H9 (cell line): ENCODE results near the gene LYSMD4. TPM values are rescaled to one million over a fixed set of nuclear protein-coding genes. Genes with fewer than 3 reads are reported as not detected.

Experiments
- DNase-seq: peaks from one replicate; pipeline ENCODE4 v3.0.0-alpha.2; 2017
- H2AFZ ChIP-seq: one replicate; pipeline ENCODE4 v1.6.1; 2013; ENCODE audit warnings: mild to moderate bottlenecking, low read length, control low read depth, moderate library complexity
- H2AK5ac ChIP-seq: 2 replicates; pipeline ENCODE4 v1.6.1; 2013; ENCODE audit warnings: low read length, control low read depth, mixed read lengths; ENCODE audit not compliant: insufficient read length
- H2BK120ac ChIP-seq: one replicate; pipeline ENCODE4 v1.6.1; 2013; ENCODE audit warnings: low read depth, mild to moderate bottlenecking, low read length, control low read depth, inconsistent platforms; ENCODE audit not compliant: poor library complexity, severe bottlenecking
- H2BK12ac ChIP-seq: 2 replicates; pipeline ENCODE4 v1.6.1; 2013; ENCODE audit warnings: low read length, control low read depth, mixed read lengths, low read depth; ENCODE audit not compliant: insufficient read length
- H2BK15ac ChIP-seq: 2 replicates; pipeline ENCODE4 v1.6.1; 2013; ENCODE audit warnings: low read depth, low read length, control low read depth
- H2BK20ac ChIP-seq: one replicate; pipeline ENCODE4 v1.6.1; 2013; ENCODE audit warnings: low read depth, mild to moderate bottlenecking, low read length, control low read depth, inconsistent platforms; ENCODE audit not compliant: poor library complexity, severe bottlenecking
- H2BK5ac ChIP-seq: 2 replicates; pipeline ENCODE4 v1.6.1; 2013; ENCODE audit warnings: low read length, control low read depth, mixed read lengths; ENCODE audit not compliant: insufficient read length
- H3K14ac ChIP-seq: 2 replicates; pipeline ENCODE4 v1.6.1; 2013; ENCODE audit warnings: low read length, control low read depth; ENCODE audit not compliant: insufficient read depth
- H3K18ac ChIP-seq: 2 replicates; pipeline ENCODE4 v1.6.1; 2013; ENCODE audit warnings: low read depth, mild to moderate bottlenecking, mixed read lengths, low read length, control low read depth; ENCODE audit not compliant: insufficient read length
- H3K23ac ChIP-seq: 2 replicates; pipeline ENCODE4 v1.6.1; 2013; ENCODE audit warnings: low read length, control low read depth, mixed read lengths, low read depth; ENCODE audit not compliant: insufficient read length
- H3K23me2 ChIP-seq: 2 replicates; pipeline ENCODE4 v1.6.1; 2013; ENCODE audit warnings: low read depth, mild to moderate bottlenecking, mixed read lengths, low read length, control low read depth; ENCODE audit not compliant: insufficient read length, poor library complexity, severe bottlenecking
- H3K27ac ChIP-seq: 2 replicates; pipeline ENCODE4 v1.5.1; 2013; ENCODE audit warnings: low read length, control low read depth, mixed read lengths, low read depth; ENCODE audit not compliant: insufficient read length
- H3K27me3 ChIP-seq: 2 replicates; pipeline ENCODE4 v1.6.1; 2013; ENCODE audit warnings: low read length, control low read depth, inconsistent platforms; ENCODE audit not compliant: insufficient read depth
- H3K4ac ChIP-seq: 2 replicates; pipeline ENCODE4 v1.6.1; 2013; ENCODE audit warnings: low read depth, mild to moderate bottlenecking, control low read depth, inconsistent platforms, low read length, moderate library complexity
- H3K4me1 ChIP-seq: 2 replicates; pipeline ENCODE4 v1.6.1; 2013; ENCODE audit warnings: low read length, control low read depth, inconsistent platforms; ENCODE audit not compliant: insufficient read depth
- H3K4me2 ChIP-seq: 2 replicates; pipeline ENCODE4 v1.6.1; 2013; ENCODE audit warnings: low read length, control low read depth, mixed read lengths; ENCODE audit not compliant: insufficient read length, insufficient read depth
- H3K56ac ChIP-seq: 2 replicates; pipeline ENCODE4 v1.6.1; 2013; ENCODE audit warnings: low read depth, mild to moderate bottlenecking, mixed read lengths, low read length, control low read depth; ENCODE audit not compliant: insufficient read length
- H3K79me1 ChIP-seq: 2 replicates; pipeline ENCODE4 v1.6.1; 2013; ENCODE audit warnings: low read depth, mild to moderate bottlenecking, moderate library complexity, low read length, control low read depth, inconsistent platforms; ENCODE audit not compliant: insufficient read depth, poor library complexity, severe bottlenecking
- H3K79me2 ChIP-seq: 2 replicates; pipeline ENCODE4 v1.6.1; 2013; ENCODE audit warnings: low read length, control low read depth, inconsistent platforms; ENCODE audit not compliant: insufficient read depth
- H3K9ac ChIP-seq: 2 replicates; pipeline ENCODE4 v1.6.1; 2013; ENCODE audit warnings: low read length, control low read depth, mixed read lengths; ENCODE audit not compliant: insufficient read length; ENCODE audit errors: extremely low read depth
- H3K9me3 ChIP-seq: one replicate; pipeline ENCODE4 v1.6.1; 2013; ENCODE audit warnings: low read depth, low read length, inconsistent platforms; ENCODE audit not compliant: control insufficient read depth
- H3T11ph ChIP-seq: one replicate; pipeline ENCODE4 v1.6.1; 2013; ENCODE audit warnings: mild to moderate bottlenecking, low read length, control low read depth, inconsistent platforms
- H4K20me1 ChIP-seq: one replicate; pipeline ENCODE4 v1.6.1; 2013; ENCODE audit not compliant: control insufficient read depth, insufficient read length, insufficient read depth
- H4K5ac ChIP-seq: 2 replicates; pipeline ENCODE4 v1.6.1; 2013; ENCODE audit warnings: low read depth, mild to moderate bottlenecking, mixed read lengths, low read length, control low read depth; ENCODE audit not compliant: insufficient read length
- H4K8ac ChIP-seq: replicated peaks from 2 replicates; pipeline ENCODE4 v1.6.1; 2013; ENCODE audit warnings: low read length, control low read depth, mixed read lengths, low read depth; ENCODE audit not compliant: insufficient read length
- H4K91ac ChIP-seq: 2 replicates; pipeline ENCODE4 v1.6.1; 2013; ENCODE audit warnings: low read depth, mild to moderate bottlenecking, moderate library complexity, mixed read lengths, low read length, control low read depth; ENCODE audit not compliant: insufficient read length
- H3K27ac Mint-ChIP-seq, 3 experiments: 2 replicates in 2 of 3; 3 replicates in 1 of 3; pipeline ENCODE4 v1.8.0; 2020 to 2021; ENCODE audit warnings: mixed read lengths in 3 of 3, mild to moderate bottlenecking in 1 of 3, moderate library complexity in 1 of 3
- H3K27me3 Mint-ChIP-seq: 2 replicates; pipeline ENCODE4 v1.8.0; 2021; ENCODE audit warnings: low read depth, mild to moderate bottlenecking, moderate library complexity, mixed read lengths
- H3K36me3 Mint-ChIP-seq, 3 experiments: 2 replicates in 2 of 3; 3 replicates in 1 of 3; pipeline ENCODE4 v1.8.0; 2020 to 2021; ENCODE audit warnings: low read depth in 3 of 3, mixed read lengths in 3 of 3; ENCODE audit not compliant: insufficient read depth in 1 of 3
- H3K4me1 Mint-ChIP-seq, 2 experiments: 2 replicates each; pipeline ENCODE4 v1.8.0; 2020; ENCODE audit warnings: mixed read lengths in 2 of 2
- H3K4me3 Mint-ChIP-seq, 2 experiments: 2 replicates in 1 of 2; 3 replicates in 1 of 2; pipeline ENCODE4 v1.8.0; 2020 to 2021; ENCODE audit warnings: mild to moderate bottlenecking in 2 of 2, mixed read lengths in 2 of 2, moderate library complexity in 1 of 2
- H3K9me3 Mint-ChIP-seq, 2 experiments: 2 replicates in 1 of 2; 3 replicates in 1 of 2; pipeline ENCODE4 v1.8.0; 2020; ENCODE audit warnings: mild to moderate bottlenecking in 2 of 2, mixed read lengths in 2 of 2, moderate library complexity in 1 of 2
- CTCF ChIP-seq: fragments of 200-600 bp; sonication (generic); conservative IDR thresholded peaks from 3 replicates; pipeline ENCODE4 v1.8.0; 2021; ENCODE audit warnings: antibody characterized with exemption, mild to moderate bottlenecking
- WGBS: extraction: QIAGEN DNeasy Blood & Tissue Kit; methylation state at CpG from one replicate; pipeline ENCODE4 v1.1.7; 2013; ENCODE audit warnings: missing lambda C conversion rate, low lambda C conversion rate, mixed read lengths; ENCODE audit not compliant: insufficient read length; ENCODE audit errors: extremely low coverage; 5-methylcytosine and 5-hydroxymethylcytosine counted together
- total RNA-seq: library from RNA; stranded (reverse); gene quantifications from 2 replicates; pipeline ENCODE4 v1.2.1, GENCODE V29; 2021

Gene LYSMD4
- total RNA-seq, 1 experiment from 2014 or later = 10.0 TPM

GRCh38 chr15:99777144-99777543 lies 43.9 kb upstream of the LYSMD4 start:
- Histone ChIP-seq H3K4me2 (no peak overlapping the region), H2AK5ac (no peak overlapping the region), H2BK20ac (no peak overlapping the region), H3K79me1 (no peaks in the 10 kb centered on the region), H3T11ph (no peak overlapping the region), H3K9ac (no peak overlapping the region), H2BK12ac (no peak overlapping the region), H2AFZ (no peak overlapping the region), H3K4ac (no peak overlapping the region), H3K18ac (no peak overlapping the region), H4K5ac (no peak overlapping the region), H3K23ac (no peak overlapping the region), H3K27ac (no peak overlapping the region), H3K4me1 (no peaks in the 10 kb centered on the region), H3K79me2 (no peaks in the 10 kb centered on the region), H3K9me3 (no peaks in the 10 kb centered on the region), H3K56ac (no peak overlapping the region), H4K20me1 (no peaks in the 10 kb centered on the region), H2BK5ac (no peak overlapping the region), H2BK120ac (no peak overlapping the region), H3K14ac (no peak overlapping the region), H4K8ac (no peak overlapping the region), H3K23me2 (no peaks in the 10 kb centered on the region), H4K91ac (no peak overlapping the region), H2BK15ac (no peak overlapping the region), H3K27me3 (no peaks in the 10 kb centered on the region)
- no peak for DNase-seq
- Mint-ChIP-seq H3K27me3 (no peaks in the 10 kb centered on the region; the same call in 1 of the 2 replicates), H3K4me3 (no peak overlapping the region), H3K4me1 (no peaks in the 10 kb centered on the region), H3K9me3 (peaks cover 0 to 2% of the 10 kb centered on the region in 2 experiments; a peak in 1 of 5 replicates), H3K27ac (no peak overlapping the region), H3K36me3 (no peaks in the 10 kb centered on the region)
- no peak for TF ChIP-seq CTCF
- WGBS = no CpG with 5 or more reads among the region's 1 CpG
